GM19455 (cell line): ENCODE results near the gene TMEM140.
"Not testable (repeated sequence)": the region's sequence is repeated elsewhere in the genome, so short reads cannot be mapped to it uniquely, and the experiment has no call there.

Experiments used
- ATAC-seq: cut with Tn5 transposase; IDR thresholded peaks from one replicate; pipeline ENCODE4 v1.9.1; 2021; ENCODE audit not compliant: unreplicated experiment

TMEM140 gene

DNA sequence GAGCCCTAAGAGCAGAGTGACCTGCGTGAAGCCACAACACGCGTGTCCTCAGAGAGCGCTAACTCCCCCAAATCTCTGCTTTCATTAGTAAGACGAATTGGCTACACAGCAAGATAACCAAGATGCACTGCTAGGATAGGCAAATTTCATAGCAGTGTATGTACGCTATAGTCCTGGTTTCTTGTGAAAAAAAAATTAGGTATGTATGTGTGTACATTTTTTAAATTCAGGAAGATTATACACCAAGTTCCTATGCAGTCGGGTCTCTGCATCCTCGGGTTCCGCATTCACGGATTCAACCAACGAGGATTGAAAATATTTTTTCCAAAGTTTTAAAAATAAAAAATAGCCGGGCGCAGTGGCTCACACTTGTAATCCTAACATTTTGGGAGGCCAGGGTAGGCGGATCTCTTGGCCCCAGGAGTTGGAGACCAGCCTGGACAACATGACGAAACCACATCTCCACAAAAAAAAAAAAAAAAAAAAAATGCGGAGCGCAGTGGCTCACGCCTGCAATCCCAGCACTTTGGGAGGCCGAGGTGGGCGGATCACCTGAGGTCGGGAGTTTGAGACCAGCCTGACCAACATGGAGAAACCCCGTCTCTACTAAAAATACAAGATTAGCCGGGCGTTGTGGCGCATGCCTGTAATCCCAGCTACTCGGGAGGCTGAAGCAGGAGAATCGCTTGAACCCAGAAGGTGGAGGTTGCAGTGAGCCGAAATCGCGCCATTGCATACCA lies 64.2 kb downstream of the TMEM140 start:
- ATAC-seq, result not testable (repeated sequence)

DNA sequence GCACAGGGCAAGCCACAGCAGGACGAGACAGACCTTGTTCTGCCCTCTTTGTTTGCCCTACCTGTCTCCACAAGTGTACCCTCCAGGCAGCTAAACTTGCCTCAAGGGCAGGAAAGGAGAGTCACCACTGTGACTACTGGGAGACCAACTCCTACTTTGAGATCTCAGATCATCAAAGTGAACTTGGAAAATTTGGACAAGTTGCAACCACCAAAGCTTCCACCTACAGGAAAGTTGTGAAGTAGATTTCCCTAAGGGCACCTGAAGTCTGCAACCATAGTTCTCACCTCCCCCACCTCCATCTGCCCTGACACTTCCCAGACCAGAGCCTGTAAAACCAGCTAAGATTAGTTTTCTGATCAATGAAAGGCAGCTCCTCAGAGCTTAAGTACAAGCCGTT lies 66.0 kb downstream of the TMEM140 start:
- no peak for ATAC-seq

GRCh38 chr7:135215180-135215579 lies 67.3 kb downstream of the TMEM140 start:
- ATAC-seq, result no peak

- no peak for ATAC-seq
Observed at GRCh38 chr7:135215698-135216097, 67.8 kb downstream of the TMEM140 start.
